Thyroid gland (tissue), 4 donors: ENCODE measurements around the gene TGM4. TPM values are rescaled to one million over a fixed set of nuclear protein-coding genes. Genes with fewer than 3 reads are reported as not detected.

Experiments
- DNase-seq, 2 donors: peaks; one replicate each; pipeline ENCODE4 v3.0.0-alpha.2; 2019
- H3K27ac ChIP-seq, 3 donors: fragments of 200-600 bp; sonication (generic); 1 replicate in 2 of 3; 2 replicates in 1 of 3; pipeline ENCODE4 v1.5.1; 2016 to 2019; ENCODE audit warnings: mild to moderate bottlenecking in 1 of 3, moderate library complexity in 1 of 3
- H3K27me3 ChIP-seq: fragments of 200-600 bp; sonication (generic); one replicate; pipeline ENCODE4 v1.5.1; 2019
- H3K36me3 ChIP-seq, 2 donors: fragments of 200-600 bp; sonication (generic); one replicate each; pipeline ENCODE4 v1.5.1; 2016 to 2019
- H3K4me1 ChIP-seq, 2 donors: fragments of 200-600 bp; sonication (generic); one replicate each; pipeline ENCODE4 v1.5.1; 2017 to 2019
- H3K4me3 ChIP-seq, 3 donors: fragments of 200-600 bp; sonication (generic); replicated peaks in 1 of 3; 1 replicate in 2 of 3; 2 replicates in 1 of 3; pipeline ENCODE4 v1.5.1; 2016; ENCODE audit warnings: mild to moderate bottlenecking in 1 of 3
- H3K9me3 ChIP-seq: fragments of 200-600 bp; sonication (generic); one replicate; pipeline ENCODE4 v1.5.1; 2017
- CTCF ChIP-seq, 6 experiments: fragments of 200-600 bp in 3 of 6; fragments of 450-650 bp in 3 of 6; sonication (generic) in 3 of 6; IDR thresholded peaks; one replicate each; pipeline ENCODE4 v1.5.1; 2016 to 2019; ENCODE audit warnings: antibody characterized with exemption in 6 of 6, mild to moderate bottlenecking in 2 of 6, inconsistent platforms in 1 of 6, moderate library complexity in 1 of 6
- POLR2A ChIP-seq, 2 donors: fragments of 450-650 bp; IDR thresholded peaks; one replicate each; pipeline ENCODE4 v1.6.1; 2017; ENCODE audit warnings: antibody characterized with exemption in 2 of 2, mild to moderate bottlenecking in 2 of 2, moderate library complexity in 1 of 2
- WGBS, 2 donors: methylation state at CpG; one replicate each; pipeline ENCODE4 v1.1.5; 2017; 5-methylcytosine and 5-hydroxymethylcytosine counted together
- intact Hi-C: fragments of 100-400 bp; cut with DNase I; formaldehyde crosslinking; loops from one replicate; pipeline ENCODE4 v1.15.1; 2023
- microRNA counts, 2 donors: library from miRNA; unstranded; fragments of <30 nt; microRNA quantifications; one replicate each; lab custom pipeline; 2016 to 2017
- total RNA-seq, 4 donors: library from RNA; depleted of rRNA; stranded (reverse); fragments of >200 nt; gene quantifications; one replicate each; pipeline ENCODE4 v1.2.3, GENCODE V29; 2016

TGM4 gene
- total RNA-seq, 4 donors from 2014 or later = 0.13 to 0.33 TPM; not detected in 2

- TF ChIP-seq POLR2A (IDR thresholded peaks at IDR 0.05) (no peak), CTCF (IDR thresholded peaks at IDR 0.05) (no peak)
- Histone ChIP-seq H3K36me3 (peaks cover 0 to 13% of the 10 kb centered on the region in 2 donors), H3K9me3 (no peaks in the 10 kb centered on the region), H3K4me1 (peaks cover 0 to 22% of the 10 kb centered on the region in 2 donors), H3K27ac (no peak overlapping the region), H3K27me3 (no peaks in the 10 kb centered on the region), H3K4me3 (no peak overlapping the region)
- DNase-seq = no peak
- WGBS, 2 donors = 93 to 95% methylated on average over 3 of the region's 3 CpGs
- intact Hi-C loops = no loop called here
These were observed 87.5 kb downstream of the TGM4 start for GRCh38 chr3:44961888-44962287.

- WGBS, 2 donors = 91 to 95% methylated on average over 6 of the region's 6 CpGs
- Histone ChIP-seq H3K4me1 (peaks cover 0 to 22% of the 10 kb centered on the region in 2 donors), H3K9me3 (no peaks in the 10 kb centered on the region), H3K27me3 (no peaks in the 10 kb centered on the region), H3K36me3 (peaks cover 0 to 9% of the 10 kb centered on the region in 2 donors), H3K4me3 (no peak overlapping the region), H3K27ac (no peak overlapping the region)
- TF ChIP-seq CTCF (IDR thresholded peaks at IDR 0.05) = no peak
- TF ChIP-seq POLR2A (IDR thresholded peaks at IDR 0.05) = no peak
- intact Hi-C loops = no loop called here
- no peak for DNase-seq
These were observed 88.4 kb downstream of the TGM4 start for GRCh38 chr3:44962621-44963393.

GRCh38 chr3:44963571-44964325 is 89.3 kb downstream of the TGM4 start:
- TF ChIP-seq CTCF (IDR thresholded peaks at IDR 0.05) = no peak
- no peak for TF ChIP-seq POLR2A (IDR thresholded peaks at IDR 0.05)
- Histone ChIP-seq H3K36me3 (peaks cover 0 to 3% of the 10 kb centered on the region in 2 donors), H3K4me1 (peaks cover 0 to 22% of the 10 kb centered on the region in 2 donors), H3K27ac (no peak overlapping the region), H3K4me3 (no peak overlapping the region), H3K9me3 (no peaks in the 10 kb centered on the region), H3K27me3 (no peaks in the 10 kb centered on the region)
- WGBS, 2 donors = 74 to 87% methylated on average over 4 of the region's 4 CpGs
- intact Hi-C loops = no loop called here
- no peak for DNase-seq

MicroRNAs encoded within 50 kb of the gene (microRNA counts, 767-probe panel; counts per million panel counts)
- 0 counts per million in 2 donors for microRNA hsa-miR-564 (lab: Ali Mortazavi, UCI)

Other genes starting within 250 kb of the TGM4 start
- 10 to 100 TPM; 17.4 to 39.2 (median 26.9) TPM for gene ZNF197, start 249.6 kb upstream of the TGM4 start, total RNA-seq
- 10 to 100 TPM in 3 of 4 donors, 1 to 10 TPM in 1; 8.6 to 19.2 (median 12.5) TPM for gene ZNF35, start 225.9 kb upstream of the TGM4 start, total RNA-seq
- 10 to 100 TPM in 1 of 4 donors, 1 to 10 TPM in 3; 6.4 to 11.1 (median 8.2) TPM for gene ZNF502, start 161.9 kb upstream of the TGM4 start, total RNA-seq
- 10 to 100 TPM in 1 of 4 donors, 1 to 10 TPM in 3; 2.8 to 15.9 (median 4.6) TPM for gene ZNF501, start 145.0 kb upstream of the TGM4 start, total RNA-seq
- gene KIAA1143, start 113.0 kb upstream of the TGM4 start, total RNA-seq = 10 to 100 TPM; 28.4 to 38.7 (median 30.4) TPM
- gene KIF15, start 112.8 kb upstream of the TGM4 start, total RNA-seq = 1 to 10 TPM in 1 of 4 donors, under 1 TPM in 2, not detected in 1; 0.15 to 1.8 (median 0.33) TPM
- gene TMEM42, start 12.7 kb upstream of the TGM4 start, total RNA-seq = 10 to 100 TPM; 12.2 to 48.6 (median 27.9) TPM
- gene ZDHHC3, start 101.6 kb downstream of the TGM4 start, total RNA-seq = 10 to 100 TPM; 46.0 to 94.3 (median 76.0) TPM
- 10 to 100 TPM; 33.1 to 57.5 (median 56.3) TPM for gene EXOSC7, start 101.6 kb downstream of the TGM4 start, total RNA-seq
- gene CLEC3B, start 151.7 kb downstream of the TGM4 start, total RNA-seq = 10 to 100 TPM; 28.2 to 78.4 (median 32.5) TPM